Measurements from ENCODE around the gene OR9G1.

Gene OR9G1

GRCh38 chr11:56706486-56706885, 7.6 kb downstream of the OR9G1 start:
- Histone ChIP-seq H3K27ac (ENCODE audit: low read depth in 2 of 2, low read length in 2 of 2) (no peak overlapping the region), H3K9ac (ENCODE audit: low read depth in 1 of 2, low read length in 2 of 2) (no peak overlapping the region), H3K36me3 (ENCODE audit: control insufficient read depth in 2 of 2, insufficient read depth in 2 of 2, low read length in 2 of 2) (no peaks in the 10 kb centered on the region), H3K4me3 (ENCODE audit: low read length in 2 of 2) (no peak overlapping the region), H3K4me1 (ENCODE audit: control insufficient read depth in 2 of 2, insufficient read depth in 2 of 2, low read length in 2 of 2) (no peaks in the 10 kb centered on the region), H3K27me3 (ENCODE audit: control insufficient read depth in 2 of 2, insufficient read depth in 2 of 2, low read length in 2 of 2) (no peaks in the 10 kb centered on the region), H3K9me3 (ENCODE audit: control insufficient read depth in 2 of 2, low read length in 2 of 2) (no peaks in the 10 kb centered on the region)

- Histone ChIP-seq H3K9me3 (ENCODE audit: control insufficient read depth in 2 of 2, low read length in 2 of 2) (no peaks in the 10 kb centered on the region), H3K9ac (ENCODE audit: low read depth in 1 of 2, low read length in 2 of 2) (no peak overlapping the region), H3K4me1 (ENCODE audit: control insufficient read depth in 2 of 2, insufficient read depth in 2 of 2, low read length in 2 of 2) (peaks cover 0 to 2% of the 10 kb centered on the region in 2 donors), H3K36me3 (ENCODE audit: control insufficient read depth in 2 of 2, insufficient read depth in 2 of 2, low read length in 2 of 2) (no peaks in the 10 kb centered on the region), H3K27ac (ENCODE audit: low read depth in 2 of 2, low read length in 2 of 2) (no peak overlapping the region), H3K27me3 (ENCODE audit: control insufficient read depth in 2 of 2, insufficient read depth in 2 of 2, low read length in 2 of 2) (no peaks in the 10 kb centered on the region), H3K4me3 (ENCODE audit: low read length in 2 of 2) (no peak overlapping the region)
Measured at GRCh38 chr11:56714206-56714605, 15.3 kb downstream of the OR9G1 start.

GRCh38 chr11:56716379-56716854, 17.5 kb downstream of the OR9G1 start:
- H3K9me3 ChIP-seq (ENCODE audit: control insufficient read depth in 2 of 2, low read length in 2 of 2), result no peaks in the 10 kb centered on the region
- no peak overlapping the region for H3K4me3 ChIP-seq (ENCODE audit: low read length in 2 of 2)
- no peak overlapping the region for H3K27ac ChIP-seq (ENCODE audit: low read depth in 2 of 2, low read length in 2 of 2)
- H3K27me3 ChIP-seq (ENCODE audit: control insufficient read depth in 2 of 2, insufficient read depth in 2 of 2, low read length in 2 of 2), result no peaks in the 10 kb centered on the region
- H3K36me3 ChIP-seq (ENCODE audit: control insufficient read depth in 2 of 2, insufficient read depth in 2 of 2, low read length in 2 of 2), result no peaks in the 10 kb centered on the region
- no peak overlapping the region for H3K9ac ChIP-seq (ENCODE audit: low read depth in 1 of 2, low read length in 2 of 2)
- peaks cover 0 to 2% of the 10 kb centered on the region in 2 donors for H3K4me1 ChIP-seq (ENCODE audit: control insufficient read depth in 2 of 2, insufficient read depth in 2 of 2, low read length in 2 of 2)

GRCh38 chr11:56720513-56720912, 21.6 kb downstream of the OR9G1 start:
- no peaks in the 10 kb centered on the region for H3K9me3 ChIP-seq (ENCODE audit: control insufficient read depth in 2 of 2, low read length in 2 of 2)
- H3K9ac ChIP-seq (ENCODE audit: low read depth in 1 of 2, low read length in 2 of 2), result no peak overlapping the region
- no peaks in the 10 kb centered on the region for H3K36me3 ChIP-seq (ENCODE audit: control insufficient read depth in 2 of 2, insufficient read depth in 2 of 2, low read length in 2 of 2)
- no peak overlapping the region for H3K27ac ChIP-seq (ENCODE audit: low read depth in 2 of 2, low read length in 2 of 2)
- H3K4me1 ChIP-seq (ENCODE audit: control insufficient read depth in 2 of 2, insufficient read depth in 2 of 2, low read length in 2 of 2), result peaks cover 0 to 2% of the 10 kb centered on the region in 2 donors
- H3K4me3 ChIP-seq (ENCODE audit: low read length in 2 of 2), result no peak overlapping the region
- H3K27me3 ChIP-seq (ENCODE audit: control insufficient read depth in 2 of 2, insufficient read depth in 2 of 2, low read length in 2 of 2), result no peaks in the 10 kb centered on the region

GRCh38 chr11:56740107-56740506, 41.2 kb downstream of the OR9G1 start:
- Histone ChIP-seq H3K27ac (ENCODE audit: low read depth in 2 of 2, low read length in 2 of 2) (no peak overlapping the region), H3K9ac (ENCODE audit: low read depth in 1 of 2, low read length in 2 of 2) (no peak overlapping the region), H3K4me1 (ENCODE audit: control insufficient read depth in 2 of 2, insufficient read depth in 2 of 2, low read length in 2 of 2) (no peaks in the 10 kb centered on the region), H3K9me3 (ENCODE audit: control insufficient read depth in 2 of 2, low read length in 2 of 2) (no peaks in the 10 kb centered on the region), H3K27me3 (ENCODE audit: control insufficient read depth in 2 of 2, insufficient read depth in 2 of 2, low read length in 2 of 2) (no peaks in the 10 kb centered on the region), H3K36me3 (ENCODE audit: control insufficient read depth in 2 of 2, insufficient read depth in 2 of 2, low read length in 2 of 2) (no peaks in the 10 kb centered on the region), H3K4me3 (ENCODE audit: low read length in 2 of 2) (no peak overlapping the region)

GRCh38 chr11:56740886-56741285, 42.0 kb downstream of the OR9G1 start:
- Histone ChIP-seq H3K9me3 (ENCODE audit: control insufficient read depth in 2 of 2, low read length in 2 of 2) (no peaks in the 10 kb centered on the region), H3K36me3 (ENCODE audit: control insufficient read depth in 2 of 2, insufficient read depth in 2 of 2, low read length in 2 of 2) (no peaks in the 10 kb centered on the region), H3K4me1 (ENCODE audit: control insufficient read depth in 2 of 2, insufficient read depth in 2 of 2, low read length in 2 of 2) (no peaks in the 10 kb centered on the region), H3K27ac (ENCODE audit: low read depth in 2 of 2, low read length in 2 of 2) (no peak overlapping the region), H3K27me3 (ENCODE audit: control insufficient read depth in 2 of 2, insufficient read depth in 2 of 2, low read length in 2 of 2) (no peaks in the 10 kb centered on the region), H3K9ac (ENCODE audit: low read depth in 1 of 2, low read length in 2 of 2) (no peak overlapping the region), H3K4me3 (ENCODE audit: low read length in 2 of 2) (no peak overlapping the region)

GRCh38 chr11:56748597-56748996, 49.7 kb downstream of the OR9G1 start, which contains the start of gene OR9G4:
OR9G4 (minus strand) TSS chr11:56748697; CDS start chr11:56743766, 4,931 bp downstream.
- no peak within 1 kb of the TSS for H3K9ac ChIP-seq (ENCODE audit: low read depth in 1 of 2, low read length in 2 of 2)
- no peaks in the 10 kb centered on the region for H3K4me1 ChIP-seq (ENCODE audit: control insufficient read depth in 2 of 2, insufficient read depth in 2 of 2, low read length in 2 of 2)
- no peaks in the 10 kb centered on the region for H3K27me3 ChIP-seq (ENCODE audit: control insufficient read depth in 2 of 2, insufficient read depth in 2 of 2, low read length in 2 of 2)
- no peaks in the 10 kb centered on the region for H3K36me3 ChIP-seq (ENCODE audit: control insufficient read depth in 2 of 2, insufficient read depth in 2 of 2, low read length in 2 of 2)
- no peak within 1 kb of the TSS for H3K4me3 ChIP-seq (ENCODE audit: low read length in 2 of 2)
- no peak within 1 kb of the TSS for H3K27ac ChIP-seq (ENCODE audit: low read depth in 2 of 2, low read length in 2 of 2)
- H3K9me3 ChIP-seq (ENCODE audit: control insufficient read depth in 2 of 2, low read length in 2 of 2), result no peaks in the 10 kb centered on the region

- no peak overlapping the region for H3K27ac ChIP-seq (ENCODE audit: low read depth in 2 of 2, low read length in 2 of 2)
- no peak overlapping the region for H3K4me3 ChIP-seq (ENCODE audit: low read length in 2 of 2)
Measured at GRCh38 chr11:56750190-56750589, 51.3 kb downstream of the OR9G1 start.

GRCh38 chr11:56751480-56751879, 52.6 kb downstream of the OR9G1 start:
- Histone ChIP-seq H3K4me1 (ENCODE audit: control insufficient read depth in 2 of 2, insufficient read depth in 2 of 2, low read length in 2 of 2) (no peaks in the 10 kb centered on the region), H3K27ac (ENCODE audit: low read depth in 2 of 2, low read length in 2 of 2) (no peak overlapping the region), H3K36me3 (ENCODE audit: control insufficient read depth in 2 of 2, insufficient read depth in 2 of 2, low read length in 2 of 2) (no peaks in the 10 kb centered on the region), H3K9ac (ENCODE audit: low read depth in 1 of 2, low read length in 2 of 2) (no peak overlapping the region), H3K9me3 (ENCODE audit: control insufficient read depth in 2 of 2, low read length in 2 of 2) (no peaks in the 10 kb centered on the region), H3K27me3 (ENCODE audit: control insufficient read depth in 2 of 2, insufficient read depth in 2 of 2, low read length in 2 of 2) (no peaks in the 10 kb centered on the region), H3K4me3 (ENCODE audit: low read length in 2 of 2) (no peak overlapping the region)

More at GRCh38 chr11:56750190-56750589, 51.3 kb downstream of the OR9G1 start:
- Histone ChIP-seq H3K27me3 (ENCODE audit: control insufficient read depth in 2 of 2, insufficient read depth in 2 of 2, low read length in 2 of 2) (no peaks in the 10 kb centered on the region), H3K4me1 (ENCODE audit: control insufficient read depth in 2 of 2, insufficient read depth in 2 of 2, low read length in 2 of 2) (no peaks in the 10 kb centered on the region), H3K9ac (ENCODE audit: low read depth in 1 of 2, low read length in 2 of 2) (no peak overlapping the region), H3K9me3 (ENCODE audit: control insufficient read depth in 2 of 2, low read length in 2 of 2) (no peaks in the 10 kb centered on the region), H3K36me3 (ENCODE audit: control insufficient read depth in 2 of 2, insufficient read depth in 2 of 2, low read length in 2 of 2) (no peaks in the 10 kb centered on the region)

Data from mucosa of rectum (tissue), 2 donors.